Dermis microvascular lymphatic vessel endothelial cell (primary cell): ENCODE measurements around the gene ZCWPW1. TPM values are rescaled to one million over a fixed set of nuclear protein-coding genes. Genes with fewer than 3 reads are reported as not detected.

Experiments
- DNase-seq, 2 donors: peaks; one replicate each; pipeline versions ENCODE4 v3.0.0 to v3.0.0-alpha.2; 2010; ENCODE audit warnings: low read depth in 2 of 2
- total RNA-seq: library from RNA; depleted of rRNA; stranded (reverse); fragments of >200 nt; gene quantifications from 2 replicates; pipeline ENCODE4 v1.2.1, GENCODE V29; 2014

The ZCWPW1 gene
- 0.76 and 0.77 TPM in 2 replicates for total RNA-seq

- peak; percentile 96 for DNase-seq
These were observed at the start of gene ZCWPW1 for GRCh38 chr7:100428199-100428966. ZCWPW1 (minus strand) TSS chr7:100428703; CDS start chr7:100420649, 8,054 bp downstream.

- DNase-seq, result no peak
These were observed 49.4 kb upstream of the ZCWPW1 start for GRCh38 chr7:100477871-100478267.

GRCh38 chr7:100476903-100477870 lies 48.7 kb upstream of the ZCWPW1 start:
- DNase-seq, result peak in 1 of 2 donors; percentile 43

- no peak for DNase-seq
These were observed 47.7 kb upstream of the ZCWPW1 start for GRCh38 chr7:100476101-100476780.

GRCh38 chr7:100475549-100475948 lies 47.0 kb upstream of the ZCWPW1 start:
- DNase-seq, result no peak

GRCh38 chr7:100472854-100473499 lies 44.5 kb upstream of the ZCWPW1 start:
- peak in 1 of 2 donors; percentile 48 for DNase-seq

- DNase-seq, result no peak
These were observed 43.8 kb upstream of the ZCWPW1 start for GRCh38 chr7:100472121-100472851.

- DNase-seq, result no peak
These were observed 42.5 kb upstream of the ZCWPW1 start for GRCh38 chr7:100471021-100471420.

GRCh38 chr7:100469227-100470044 lies 40.9 kb upstream of the ZCWPW1 start:
- DNase-seq, result peak; percentile 50 to 75

- no peak for DNase-seq
These were observed 39.3 kb upstream of the ZCWPW1 start for GRCh38 chr7:100467638-100468373.

- DNase-seq, result no peak
These were observed 38.4 kb upstream of the ZCWPW1 start for GRCh38 chr7:100466653-100467605.

- peak; percentile 42 to 79 for DNase-seq
These were observed 37.3 kb upstream of the ZCWPW1 start for GRCh38 chr7:100465702-100466311.

- DNase-seq, result no peak
These were observed 36.8 kb upstream of the ZCWPW1 start for GRCh38 chr7:100465299-100465698.

GRCh38 chr7:100464791-100465190 lies 36.3 kb upstream of the ZCWPW1 start:
- no peak for DNase-seq

GRCh38 chr7:100464210-100464660 lies 35.7 kb upstream of the ZCWPW1 start, which contains the start of gene SPACDR:
SPACDR (minus strand) TSS chr7:100464260; CDS start chr7:100464025, 235 bp downstream.
- no peak for DNase-seq

GRCh38 chr7:100457033-100457432 lies 28.5 kb upstream of the ZCWPW1 start:
- DNase-seq, result no peak

- DNase-seq, result no peak
These were observed 28.1 kb upstream of the ZCWPW1 start for GRCh38 chr7:100456562-100456961.
